GM18870 (cell line): ENCODE measurements around the gene EPHB1.
"Not testable (repeated sequence)": the region's sequence is repeated elsewhere in the genome, so short reads cannot be mapped to it uniquely, and the experiment has no call there.

Experiments used
- ATAC-seq: cut with Tn5 transposase; IDR thresholded peaks from one replicate; pipeline ENCODE4 v1.9.1; 2021; ENCODE audit warnings: moderate library complexity; ENCODE audit not compliant: unreplicated experiment

EPHB1 gene

GRCh38 chr3:135106445-135106844 is 311.4 kb downstream of the EPHB1 start:
- no peak for ATAC-seq

GRCh38 chr3:135107043-135107442 is 312.0 kb downstream of the EPHB1 start:
- no peak for ATAC-seq

GRCh38 chr3:135109681-135110080 is 314.6 kb downstream of the EPHB1 start:
- no peak for ATAC-seq

- ATAC-seq, result not testable (repeated sequence)
Observed at GRCh38 chr3:135114551-135114950, 319.5 kb downstream of the EPHB1 start.

- no peak for ATAC-seq
Observed at GRCh38 chr3:135117977-135118376, 322.9 kb downstream of the EPHB1 start.

- ATAC-seq, result no peak
Observed at GRCh38 chr3:135118792-135119191, 323.7 kb downstream of the EPHB1 start.

GRCh38 chr3:135125171-135125801 is 330.2 kb downstream of the EPHB1 start:
- ATAC-seq, result no peak

GRCh38 chr3:135127946-135128470 is 332.9 kb downstream of the EPHB1 start:
- ATAC-seq, result no peak

GRCh38 chr3:135128818-135129217 is 333.8 kb downstream of the EPHB1 start:
- no peak for ATAC-seq

GRCh38 chr3:135131290-135131689 is 336.2 kb downstream of the EPHB1 start:
- no peak for ATAC-seq

- no peak for ATAC-seq
Observed at GRCh38 chr3:135133905-135134683, 339.0 kb downstream of the EPHB1 start.

- no peak for ATAC-seq
Observed at GRCh38 chr3:135134684-135135075, 339.6 kb downstream of the EPHB1 start.

- ATAC-seq, result no peak
Observed at GRCh38 chr3:135135445-135135844, 340.4 kb downstream of the EPHB1 start.

GRCh38 chr3:135136361-135137100 is 341.5 kb downstream of the EPHB1 start:
- no peak for ATAC-seq

GRCh38 chr3:135137296-135137695 is 342.2 kb downstream of the EPHB1 start:
- ATAC-seq, result no peak

GRCh38 chr3:135138776-135139175 is 343.7 kb downstream of the EPHB1 start:
- ATAC-seq, result no peak

- ATAC-seq, result no peak
Observed at GRCh38 chr3:135140591-135140990, 345.5 kb downstream of the EPHB1 start.

GRCh38 chr3:135141160-135141559 is 346.1 kb downstream of the EPHB1 start:
- no peak for ATAC-seq

GRCh38 chr3:135141672-135142071 is 346.6 kb downstream of the EPHB1 start:
- no peak for ATAC-seq

- no peak for ATAC-seq
Observed at GRCh38 chr3:135142530-135142929, 347.5 kb downstream of the EPHB1 start.

- no peak for ATAC-seq
Observed at GRCh38 chr3:135143474-135143873, 348.4 kb downstream of the EPHB1 start.

GRCh38 chr3:135145581-135145980 is 350.5 kb downstream of the EPHB1 start:
- ATAC-seq, result no peak
